ENCODE measurements around the gene SLC35D2. TPM values are rescaled to one million over a fixed set of nuclear protein-coding genes. Genes with fewer than 3 reads are reported as not detected.

The SLC35D2 gene
- total RNA-seq, 1 donor from 2014 or later, result 45.8 TPM

GRCh38 chr9:96420468-96421219 is 37.1 kb upstream of the SLC35D2 start:
- no peak overlapping the region for H3K4me3 ChIP-seq (ENCODE audit: low read depth, low read length)
- no peak for TF ChIP-seq CTCF (conservative IDR thresholded peaks at IDR 0.05; ENCODE audit: low read depth, low read length)
- DNase-seq (ENCODE audit: low read depth), result peak; percentile 99

GRCh38 chr9:96419691-96419969 is 36.1 kb upstream of the SLC35D2 start:
- peak overlapping the region; percentile 72 for H3K4me3 ChIP-seq (ENCODE audit: low read depth, low read length)
- DNase-seq (ENCODE audit: low read depth), result no peak
- TF ChIP-seq CTCF (conservative IDR thresholded peaks at IDR 0.05; ENCODE audit: low read depth, low read length), result no peak

- H3K4me3 ChIP-seq (ENCODE audit: low read depth, low read length), result peak overlapping the region; percentile 72
- DNase-seq (ENCODE audit: low read depth), result no peak
- TF ChIP-seq CTCF (conservative IDR thresholded peaks at IDR 0.05; ENCODE audit: low read depth, low read length), result no peak
Observed at GRCh38 chr9:96418920-96419690, 35.6 kb upstream of the SLC35D2 start.

GRCh38 chr9:96418083-96418919 is 34.8 kb upstream of the SLC35D2 start, which contains the start of gene ZNF367:
Gene ZNF367 (minus strand): TSS chr9:96418370. CDS start chr9:96418032, 338 bp downstream.
- TF ChIP-seq CTCF (conservative IDR thresholded peaks at IDR 0.05; ENCODE audit: low read depth, low read length), result no peak
- H3K4me3 ChIP-seq (ENCODE audit: low read depth, low read length), result peak within 1 kb of the TSS; percentile 72
- no peak for DNase-seq (ENCODE audit: low read depth)

GRCh38 chr9:96417661-96418082 is 34.2 kb upstream of the SLC35D2 start:
- DNase-seq (ENCODE audit: low read depth), result no peak
- H3K4me3 ChIP-seq (ENCODE audit: low read depth, low read length), result peak overlapping the region; percentile 72
- no peak for TF ChIP-seq CTCF (conservative IDR thresholded peaks at IDR 0.05; ENCODE audit: low read depth, low read length)

GRCh38 chr9:96417051-96417586 is 33.6 kb upstream of the SLC35D2 start:
- TF ChIP-seq CTCF (conservative IDR thresholded peaks at IDR 0.05; ENCODE audit: low read depth, low read length), result peak; percentile 12
- no peak for DNase-seq (ENCODE audit: low read depth)
- H3K4me3 ChIP-seq (ENCODE audit: low read depth, low read length), result peak overlapping the region; percentile 72
